Neural crest cell (in vitro differentiated cells): ENCODE measurements around the gene ADAM33. TPM values are rescaled to one million over a fixed set of nuclear protein-coding genes. Genes with fewer than 3 reads are reported as not detected.

ENCODE experiments used
- DNase-seq: peaks from one replicate; pipeline ENCODE4 v3.0.0; 2021; ENCODE audit warnings: low read depth, mixed read lengths, low spot score
- H3K27ac Mint-ChIP-seq: one replicate; pipeline ENCODE4 v1.8.0; 2021; ENCODE audit warnings: mild to moderate bottlenecking, mixed read lengths; ENCODE audit not compliant: unreplicated experiment
- H3K27me3 Mint-ChIP-seq: 2 replicates; pipeline ENCODE4 v1.8.0; 2021; ENCODE audit warnings: low read depth, mild to moderate bottlenecking, mixed read lengths
- H3K36me3 Mint-ChIP-seq: 2 replicates; pipeline ENCODE4 v1.8.0; 2021; ENCODE audit warnings: low read depth, mild to moderate bottlenecking, mixed read lengths
- H3K4me1 Mint-ChIP-seq: 2 replicates; pipeline ENCODE4 v1.8.0; 2021; ENCODE audit warnings: mixed read lengths
- H3K4me3 Mint-ChIP-seq: one replicate; pipeline ENCODE4 v1.8.0; 2021; ENCODE audit warnings: mild to moderate bottlenecking, mixed read lengths
- H3K9me3 Mint-ChIP-seq: 2 replicates; pipeline ENCODE4 v1.8.0; 2021; ENCODE audit warnings: mixed read lengths
- total RNA-seq: library from RNA; stranded (reverse); gene quantifications from 2 replicates; pipeline ENCODE4 v1.2.1, GENCODE V29; 2021
- TF ChIP-seq, protein P1 (sequence below): fragments of 200-600 bp; sonication (generic); conservative IDR thresholded peaks from 2 replicates; pipeline ENCODE4 v1.5.0; 2021; ENCODE audit warnings: antibody characterized with exemption, mild to moderate bottlenecking

Gene ADAM33
- total RNA-seq, 1 donor from 2014 or later: 3.2 TPM

DNA sequence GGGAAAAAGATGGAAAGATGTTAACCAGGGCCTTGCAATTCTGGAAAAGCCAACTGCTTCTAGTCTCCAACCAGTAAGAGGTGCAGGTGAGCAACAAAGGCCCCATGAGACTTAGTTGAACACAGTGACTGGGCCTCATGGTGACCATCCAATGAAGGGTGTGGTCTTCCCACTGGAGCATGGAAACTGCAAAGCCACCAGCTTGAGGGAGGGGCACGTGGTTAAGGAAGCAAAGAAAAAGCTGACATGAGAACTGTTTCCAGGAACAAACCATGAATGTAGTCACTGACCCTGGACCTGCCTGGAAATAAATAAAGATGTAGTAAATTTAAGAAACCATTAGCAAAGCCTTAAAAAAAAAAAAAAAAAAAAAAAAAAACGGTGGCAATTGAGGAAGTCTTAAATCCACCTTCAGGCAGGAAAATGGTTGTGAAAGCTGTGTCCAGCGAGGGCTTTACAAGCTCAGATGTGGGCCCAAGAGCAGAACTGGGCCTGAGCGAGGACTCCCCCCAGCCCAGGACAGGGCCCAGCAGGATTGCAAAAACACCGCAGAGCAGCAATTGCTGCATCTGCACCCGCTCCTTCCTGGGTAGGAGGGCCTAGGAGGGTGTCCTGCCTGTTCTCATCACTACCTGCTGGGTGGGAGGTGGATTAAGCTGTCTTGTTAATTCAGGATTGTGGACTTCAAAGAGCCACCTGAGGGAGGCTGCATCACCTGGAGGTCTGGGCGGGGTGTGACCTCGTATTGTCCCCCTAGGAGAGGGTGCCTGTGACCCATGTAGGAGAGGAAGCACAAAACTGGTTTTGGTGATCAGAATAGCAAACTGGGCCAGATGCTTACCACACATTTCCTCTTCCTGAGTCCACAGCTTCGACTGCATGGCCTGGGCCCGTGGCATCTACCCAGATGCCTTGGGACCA, 28.9 kb downstream of the ADAM33 start:
- TF ChIP-seq, protein P1, sequence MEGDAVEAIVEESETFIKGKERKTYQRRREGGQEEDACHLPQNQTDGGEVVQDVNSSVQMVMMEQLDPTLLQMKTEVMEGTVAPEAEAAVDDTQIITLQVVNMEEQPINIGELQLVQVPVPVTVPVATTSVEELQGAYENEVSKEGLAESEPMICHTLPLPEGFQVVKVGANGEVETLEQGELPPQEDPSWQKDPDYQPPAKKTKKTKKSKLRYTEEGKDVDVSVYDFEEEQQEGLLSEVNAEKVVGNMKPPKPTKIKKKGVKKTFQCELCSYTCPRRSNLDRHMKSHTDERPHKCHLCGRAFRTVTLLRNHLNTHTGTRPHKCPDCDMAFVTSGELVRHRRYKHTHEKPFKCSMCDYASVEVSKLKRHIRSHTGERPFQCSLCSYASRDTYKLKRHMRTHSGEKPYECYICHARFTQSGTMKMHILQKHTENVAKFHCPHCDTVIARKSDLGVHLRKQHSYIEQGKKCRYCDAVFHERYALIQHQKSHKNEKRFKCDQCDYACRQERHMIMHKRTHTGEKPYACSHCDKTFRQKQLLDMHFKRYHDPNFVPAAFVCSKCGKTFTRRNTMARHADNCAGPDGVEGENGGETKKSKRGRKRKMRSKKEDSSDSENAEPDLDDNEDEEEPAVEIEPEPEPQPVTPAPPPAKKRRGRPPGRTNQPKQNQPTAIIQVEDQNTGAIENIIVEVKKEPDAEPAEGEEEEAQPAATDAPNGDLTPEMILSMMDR: no peak
- DNase-seq: no peak
- Mint-ChIP-seq H3K9me3 (no peaks in the 10 kb centered on the region), H3K27me3 (no peaks in the 10 kb centered on the region), H3K4me3 (no peak overlapping the region), H3K36me3 (no peaks in the 10 kb centered on the region), H3K4me1 (peaks cover 15% of the 10 kb centered on the region), H3K27ac (no peak overlapping the region)

- Mint-ChIP-seq H3K4me1 (peaks cover 21% of the 10 kb centered on the region), H3K4me3 (no peak overlapping the region), H3K27ac (no peak overlapping the region), H3K9me3 (no peaks in the 10 kb centered on the region), H3K36me3 (no peaks in the 10 kb centered on the region), H3K27me3 (no peaks in the 10 kb centered on the region)
- TF ChIP-seq, protein P1: no peak
- no peak for DNase-seq
Measured at GRCh38 chr20:3652221-3652620, 29.6 kb downstream of the ADAM33 start.

GRCh38 chr20:3651204-3651962, 30.4 kb downstream of the ADAM33 start:
- TF ChIP-seq, protein P1: no peak
- H3K27me3 Mint-ChIP-seq: no peaks in the 10 kb centered on the region
- peaks cover 28% of the 10 kb centered on the region for H3K4me1 Mint-ChIP-seq
- no peaks in the 10 kb centered on the region for H3K36me3 Mint-ChIP-seq
- no peak overlapping the region for H3K4me3 Mint-ChIP-seq
- DNase-seq: no peak
- peak overlapping the region; percentile 83 for H3K27ac Mint-ChIP-seq
- no peaks in the 10 kb centered on the region for H3K9me3 Mint-ChIP-seq

DNA sequence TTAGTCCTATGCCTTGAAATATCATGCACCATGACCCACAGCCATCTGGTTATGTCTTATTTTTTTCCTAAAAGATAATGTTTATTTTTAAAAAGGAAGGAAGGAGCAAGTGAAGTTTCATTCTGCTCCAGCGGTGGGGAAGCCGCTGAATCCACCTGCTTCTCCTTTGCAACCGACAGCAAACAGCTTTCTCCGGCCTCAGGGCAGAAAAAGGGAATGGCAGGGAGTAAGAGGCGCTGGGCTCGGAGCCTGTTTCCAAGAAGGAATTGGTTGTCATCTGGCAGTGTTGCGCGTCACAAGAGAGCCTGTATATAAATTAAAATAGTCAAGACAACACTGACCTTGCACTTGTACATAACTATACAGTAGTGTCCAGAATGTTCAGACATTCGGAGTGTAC, 32.9 kb downstream of the ADAM33 start:
- H3K4me1 Mint-ChIP-seq: peaks cover 32% of the 10 kb centered on the region
- TF ChIP-seq, protein P1: no peak
- H3K27ac Mint-ChIP-seq: no peak overlapping the region
- no peak for DNase-seq
- no peak overlapping the region for H3K4me3 Mint-ChIP-seq
- peaks cover 3% of the 10 kb centered on the region for H3K36me3 Mint-ChIP-seq
- no peaks in the 10 kb centered on the region for H3K27me3 Mint-ChIP-seq
- no peaks in the 10 kb centered on the region for H3K9me3 Mint-ChIP-seq

DNA sequence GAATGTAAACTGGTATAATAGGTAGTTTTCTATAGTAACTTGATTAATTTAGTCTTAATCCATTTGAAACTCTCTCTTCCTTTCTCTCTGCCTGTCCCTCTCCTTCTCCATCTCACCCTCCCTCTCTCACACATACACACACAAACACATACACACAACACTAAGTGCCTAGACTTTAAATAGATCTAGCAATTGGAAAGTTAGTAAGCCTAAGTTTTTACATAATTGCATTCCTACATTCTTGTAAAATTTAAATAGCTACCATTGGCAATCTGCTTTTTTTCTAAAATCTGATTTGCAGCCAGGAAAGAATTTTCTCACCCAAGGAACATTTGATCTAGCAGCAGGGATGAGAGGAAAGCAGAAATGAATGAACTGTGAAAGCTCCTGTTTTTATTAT, 34.3 kb downstream of the ADAM33 start:
- H3K27ac Mint-ChIP-seq: peak overlapping the region; percentile 4
- H3K27me3 Mint-ChIP-seq: no peaks in the 10 kb centered on the region
- TF ChIP-seq, protein P1: no peak
- no peak overlapping the region for H3K4me3 Mint-ChIP-seq
- no peak for DNase-seq
- peaks cover 4% of the 10 kb centered on the region for H3K36me3 Mint-ChIP-seq
- no peaks in the 10 kb centered on the region for H3K9me3 Mint-ChIP-seq
- peaks cover 32% of the 10 kb centered on the region for H3K4me1 Mint-ChIP-seq
